WI38 (cell line): ENCODE results near the gene FCER1G.

ENCODE experiments used
- H3K4me3 ChIP-seq: 2 replicates; pipeline ENCODE4 v1.5.1; 2011; ENCODE audit warnings: low read depth, mild to moderate bottlenecking, control low read depth, low read length
- CTCF ChIP-seq: IDR thresholded peaks from 2 replicates; pipeline ENCODE4 v1.5.1; 2012; ENCODE audit warnings: low read depth, mild to moderate bottlenecking, control low read depth, low read length

FCER1G gene

GRCh38 chr1:161215076-161215475 lies at the start of gene FCER1G:
Gene FCER1G, plus strand, starts transcription at chr1:161215295. Its CDS starts 27 bp downstream, at chr1:161215322.
- TF ChIP-seq CTCF = no peak
- H3K4me3 ChIP-seq = no peak within 1 kb of the TSS

DNA sequence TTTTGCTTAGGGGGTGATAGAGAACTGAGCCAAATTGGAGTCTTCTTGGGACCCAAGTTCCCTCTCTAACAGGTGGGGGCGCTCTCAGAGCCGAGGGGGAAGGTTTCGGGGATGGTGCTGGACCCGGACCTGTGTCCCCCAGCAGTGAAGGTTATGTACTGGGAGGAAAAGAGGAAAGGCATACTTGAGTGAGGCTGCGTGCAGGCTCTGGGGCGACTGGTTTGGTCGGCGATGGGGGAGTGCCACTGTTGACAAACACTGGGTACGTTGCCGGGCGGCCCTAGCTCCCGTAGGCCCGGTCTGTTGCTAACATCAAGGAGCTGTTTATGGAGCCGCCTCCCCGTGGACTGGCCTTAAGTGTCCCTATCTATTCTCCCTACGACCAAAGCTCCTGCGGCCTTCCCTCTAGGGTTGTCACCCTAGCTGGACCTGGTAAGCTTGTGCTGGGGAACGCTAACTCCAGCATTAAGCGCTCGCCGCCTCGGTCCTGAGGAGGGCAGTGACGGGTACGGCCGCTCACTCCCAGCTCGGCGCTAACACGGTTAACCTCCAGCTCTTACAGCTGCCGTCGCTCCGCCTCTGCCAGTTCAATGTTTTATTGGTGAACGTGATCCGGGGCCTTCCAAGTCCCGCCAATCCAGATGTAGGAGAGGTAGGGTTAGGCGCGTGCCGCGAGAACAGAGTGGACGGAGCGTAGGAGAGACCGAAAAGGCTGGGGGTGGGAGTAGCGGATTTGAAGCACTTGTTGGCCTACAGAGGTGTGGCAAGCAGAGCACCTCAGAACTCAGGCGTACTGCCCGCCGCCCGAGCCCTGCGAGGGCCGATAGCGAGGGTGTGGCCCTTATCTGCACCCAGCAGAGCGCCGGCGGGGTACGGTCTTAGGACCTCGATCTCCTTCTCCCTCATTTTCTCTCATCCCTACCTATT lies 49.1 kb upstream of the FCER1G start, which contains the start of gene PPOX:
PPOX (plus strand) TSS at position 685 of the 927 bp plus-strand sequence. CDS start 422 bp downstream, outside the sequence.
- peak; percentile 61 for TF ChIP-seq CTCF
- H3K4me3 ChIP-seq = peak within 1 kb of the TSS; percentile 69

DNA sequence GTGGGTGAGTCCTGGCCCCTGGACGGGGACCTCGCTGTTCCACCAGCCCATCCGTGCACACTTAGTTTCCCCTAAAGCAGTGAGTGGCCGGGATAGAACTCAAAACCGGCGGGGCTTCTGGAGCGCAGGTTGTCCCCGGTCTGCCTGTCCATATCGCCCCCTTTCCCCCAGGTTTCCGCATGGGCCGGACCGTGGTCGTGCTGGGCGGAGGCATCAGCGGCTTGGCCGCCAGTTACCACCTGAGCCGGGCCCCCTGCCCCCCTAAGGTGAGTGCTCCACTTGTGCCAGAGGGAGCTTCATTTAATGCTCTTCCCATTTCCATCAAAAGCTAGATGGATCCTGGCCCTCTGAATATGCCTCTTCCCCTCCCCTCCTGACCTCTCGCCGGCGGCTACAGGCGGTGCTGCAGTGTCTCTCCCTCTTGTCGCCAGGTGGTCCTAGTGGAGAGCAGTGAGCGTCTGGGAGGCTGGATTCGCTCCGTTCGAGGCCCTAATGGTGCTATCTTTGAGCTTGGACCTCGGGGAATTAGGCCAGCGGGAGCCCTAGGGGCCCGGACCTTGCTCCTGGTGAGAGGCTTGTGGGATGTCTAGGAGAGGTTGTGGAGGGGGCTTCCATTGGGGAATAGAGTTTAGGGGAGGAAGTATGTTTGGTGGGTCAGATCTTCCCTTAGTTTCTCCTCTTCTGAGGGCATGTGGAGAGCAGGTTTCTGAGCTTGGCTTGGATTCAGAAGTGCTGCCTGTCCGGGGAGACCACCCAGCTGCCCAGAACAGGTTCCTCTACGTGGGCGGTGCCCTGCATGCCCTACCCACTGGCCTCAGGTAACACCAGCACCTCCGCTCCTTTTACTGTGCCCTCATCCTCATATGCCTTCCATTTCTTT lies 48.2 kb upstream of the FCER1G start:
- no peak for TF ChIP-seq CTCF
- peak overlapping the region; percentile 69 for H3K4me3 ChIP-seq

GRCh38 chr1:161168906-161169305 lies 46.2 kb upstream of the FCER1G start:
- no peak overlapping the region for H3K4me3 ChIP-seq
- no peak for TF ChIP-seq CTCF

DNA sequence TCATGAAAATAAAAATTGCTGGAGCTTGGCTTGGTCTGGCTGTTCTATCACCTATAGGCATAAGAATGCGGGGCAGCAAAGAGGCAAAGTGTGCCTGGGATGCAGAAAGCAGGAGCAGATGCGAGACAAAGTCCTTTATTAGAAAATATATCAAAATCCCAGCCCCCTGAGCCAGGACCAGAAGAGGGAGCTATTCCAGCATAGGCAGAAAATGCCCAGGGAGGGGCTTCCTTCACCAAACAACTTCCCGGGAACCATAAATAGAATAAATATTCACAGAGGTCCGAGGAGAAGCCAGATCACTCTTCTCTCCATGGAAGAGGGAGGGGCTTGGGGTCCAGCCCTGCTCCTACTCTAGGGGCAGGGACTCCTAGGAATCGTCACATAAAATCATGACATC lies 43.9 kb upstream of the FCER1G start:
- no peak overlapping the region for H3K4me3 ChIP-seq
- TF ChIP-seq CTCF = no peak

DNA sequence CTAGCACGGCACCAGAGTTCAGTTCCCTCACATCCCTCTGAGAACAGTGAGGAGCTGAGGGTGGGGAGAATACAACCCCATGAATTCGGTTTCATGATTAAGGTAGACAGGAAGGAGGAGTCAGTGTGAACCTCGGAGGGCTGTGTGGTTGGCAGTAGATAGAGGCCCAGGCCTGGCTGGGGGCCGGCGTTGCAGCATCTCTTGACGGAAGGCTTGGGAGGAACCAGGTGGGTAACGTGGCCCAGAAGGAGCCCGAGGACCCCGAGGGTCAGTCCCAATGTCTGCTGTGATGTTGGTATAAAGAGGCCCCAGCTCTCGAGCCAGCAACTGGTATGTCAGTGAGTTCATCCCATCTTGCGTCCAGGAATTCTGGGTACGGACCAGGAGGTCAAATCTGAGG lies 43.4 kb upstream of the FCER1G start:
- no peak overlapping the region for H3K4me3 ChIP-seq
- no peak for TF ChIP-seq CTCF
